HG02678 (cell line): ENCODE results near the gene MSL1.

ENCODE experiments used
- ATAC-seq: cut with Tn5 transposase; IDR thresholded peaks from one replicate; pipeline ENCODE4 v1.9.1; 2021; ENCODE audit warnings: mild to moderate bottlenecking, moderate library complexity; ENCODE audit not compliant: unreplicated experiment

Gene MSL1

DNA sequence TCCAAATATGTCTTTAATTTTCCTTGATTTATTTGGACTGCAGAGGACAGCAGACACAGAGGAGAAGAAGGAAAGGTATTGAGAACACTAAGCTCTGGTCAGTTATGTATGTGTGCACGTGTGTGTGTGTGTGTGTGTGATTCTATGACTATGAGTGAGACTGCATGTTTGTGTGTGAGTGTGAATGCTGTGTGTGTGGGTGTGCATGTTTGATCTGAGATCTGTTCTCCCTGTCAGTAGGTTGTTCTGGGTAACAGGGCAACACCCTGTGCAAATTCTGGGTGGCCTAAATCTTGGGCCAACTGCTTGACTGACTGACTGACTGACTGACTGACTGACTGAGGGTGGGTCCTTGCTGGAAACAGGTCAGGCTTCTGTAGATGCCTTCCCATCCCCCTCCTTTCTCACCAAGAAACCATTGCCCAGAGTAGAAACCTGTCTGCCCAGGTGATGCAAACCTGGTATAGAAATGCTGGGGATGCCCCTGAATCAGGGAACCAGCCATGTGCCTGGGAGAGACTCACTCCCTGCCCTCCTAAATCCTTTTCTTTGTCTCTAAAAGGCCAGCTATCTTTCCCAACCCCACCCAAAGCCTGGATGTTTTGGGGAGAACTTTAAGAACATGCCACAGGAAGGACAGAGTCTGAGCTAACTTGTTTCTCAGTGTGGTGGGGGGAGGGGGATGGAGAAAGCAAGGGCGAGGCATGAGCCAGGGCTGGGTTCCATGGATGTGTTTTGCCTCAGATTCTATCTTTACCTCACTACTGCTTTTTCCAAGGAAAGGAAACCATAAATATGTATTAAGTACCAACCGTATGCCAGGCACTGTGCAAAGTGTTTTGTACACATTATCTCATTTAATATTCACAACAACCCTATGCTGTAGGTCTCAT lies 16.9 kb upstream of the MSL1 start:
- ATAC-seq, result no peak

GRCh38 chr17:40105861-40106759 lies 15.7 kb upstream of the MSL1 start:
- ATAC-seq, result no peak

GRCh38 chr17:40106760-40107521 lies 14.8 kb upstream of the MSL1 start:
- no peak for ATAC-seq

- no peak for ATAC-seq
Measured at GRCh38 chr17:40107522-40108174, 14.1 kb upstream of the MSL1 start.

- no peak for ATAC-seq
Measured at GRCh38 chr17:40108970-40109824, 12.6 kb upstream of the MSL1 start.

GRCh38 chr17:40110026-40110845 lies 11.5 kb upstream of the MSL1 start:
- ATAC-seq, result no peak

- peak; percentile 47 for ATAC-seq
Measured at GRCh38 chr17:40111221-40112128, 10.3 kb upstream of the MSL1 start.

- ATAC-seq, result no peak
Measured at GRCh38 chr17:40112191-40112711, 9.5 kb upstream of the MSL1 start.

DNA sequence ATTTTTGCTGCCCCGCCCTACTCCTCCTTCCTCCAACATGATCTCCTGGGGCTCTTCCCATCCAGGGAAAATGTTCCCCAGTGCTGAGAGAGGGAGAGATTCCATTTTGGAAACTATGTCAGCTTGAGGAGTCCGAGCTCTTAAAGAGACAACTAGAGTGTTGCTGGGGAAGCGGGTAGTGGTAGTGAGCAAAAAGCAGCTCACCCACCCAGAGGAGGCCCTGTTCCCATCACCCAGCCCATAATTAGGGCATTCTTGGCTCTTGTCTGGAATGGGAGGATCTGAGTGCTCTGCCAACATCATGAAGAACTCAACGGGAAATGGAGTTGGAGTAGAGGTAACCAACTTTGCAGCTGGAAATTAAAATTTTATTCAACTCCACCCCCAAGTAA lies 9.1 kb upstream of the MSL1 start:
- no peak for ATAC-seq

DNA sequence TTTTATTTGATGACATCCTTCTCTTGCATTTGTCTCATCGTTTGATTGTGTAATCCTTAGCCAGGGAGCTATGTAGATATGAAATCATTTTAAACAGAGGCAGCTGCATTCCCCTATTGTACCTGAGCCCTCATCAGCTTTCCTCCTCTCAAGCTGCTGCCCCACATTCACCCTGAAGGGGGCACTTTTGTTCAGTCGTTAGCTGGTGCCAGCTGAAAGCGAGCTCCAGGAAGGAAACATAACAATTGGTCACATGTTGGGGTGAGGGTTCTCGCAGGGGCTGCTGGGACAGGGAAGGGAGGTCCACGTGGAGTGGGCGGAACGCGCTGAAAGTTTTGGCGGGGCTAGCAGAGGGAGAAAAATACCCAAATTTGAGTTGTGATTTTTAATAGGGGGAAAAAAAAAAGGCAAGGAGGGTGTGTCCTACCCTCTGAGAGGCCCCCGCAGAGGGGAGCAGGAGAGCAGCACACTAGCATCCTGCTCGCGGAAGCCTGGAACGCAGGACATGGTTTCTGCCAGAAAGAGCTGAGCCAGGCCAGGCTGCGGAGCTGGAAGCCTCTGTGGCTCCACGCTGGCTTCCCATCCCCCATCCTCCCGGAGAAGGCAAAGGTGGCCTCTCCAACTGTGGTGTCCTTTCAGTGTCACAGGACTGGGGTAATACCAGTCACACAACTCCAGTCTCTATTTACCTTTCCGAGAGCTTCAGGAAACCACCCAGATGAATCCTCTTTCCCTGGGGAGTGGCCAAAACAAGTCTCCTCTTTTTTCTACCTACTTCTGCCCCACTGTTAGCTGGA lies 8.5 kb upstream of the MSL1 start:
- peak; percentile 83 for ATAC-seq

DNA sequence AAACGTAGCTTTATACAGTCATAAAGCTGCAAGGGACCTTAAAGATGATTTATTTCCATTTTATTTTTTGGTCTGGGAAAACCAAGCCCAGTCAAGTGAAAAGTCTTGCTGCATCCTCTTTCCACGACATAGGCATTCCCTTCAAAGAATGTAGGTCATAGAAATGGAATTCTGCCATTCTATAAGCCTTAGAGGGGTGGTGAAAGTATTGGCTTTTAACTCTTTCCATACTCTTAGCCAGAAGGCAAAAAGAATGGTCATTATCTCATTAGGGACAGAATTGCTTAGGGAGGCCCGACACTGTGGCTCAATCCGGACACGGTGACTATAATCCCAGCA lies 7.9 kb upstream of the MSL1 start:
- ATAC-seq, result no peak

GRCh38 chr17:40115101-40115436 lies 6.7 kb upstream of the MSL1 start:
- ATAC-seq, result no peak

DNA sequence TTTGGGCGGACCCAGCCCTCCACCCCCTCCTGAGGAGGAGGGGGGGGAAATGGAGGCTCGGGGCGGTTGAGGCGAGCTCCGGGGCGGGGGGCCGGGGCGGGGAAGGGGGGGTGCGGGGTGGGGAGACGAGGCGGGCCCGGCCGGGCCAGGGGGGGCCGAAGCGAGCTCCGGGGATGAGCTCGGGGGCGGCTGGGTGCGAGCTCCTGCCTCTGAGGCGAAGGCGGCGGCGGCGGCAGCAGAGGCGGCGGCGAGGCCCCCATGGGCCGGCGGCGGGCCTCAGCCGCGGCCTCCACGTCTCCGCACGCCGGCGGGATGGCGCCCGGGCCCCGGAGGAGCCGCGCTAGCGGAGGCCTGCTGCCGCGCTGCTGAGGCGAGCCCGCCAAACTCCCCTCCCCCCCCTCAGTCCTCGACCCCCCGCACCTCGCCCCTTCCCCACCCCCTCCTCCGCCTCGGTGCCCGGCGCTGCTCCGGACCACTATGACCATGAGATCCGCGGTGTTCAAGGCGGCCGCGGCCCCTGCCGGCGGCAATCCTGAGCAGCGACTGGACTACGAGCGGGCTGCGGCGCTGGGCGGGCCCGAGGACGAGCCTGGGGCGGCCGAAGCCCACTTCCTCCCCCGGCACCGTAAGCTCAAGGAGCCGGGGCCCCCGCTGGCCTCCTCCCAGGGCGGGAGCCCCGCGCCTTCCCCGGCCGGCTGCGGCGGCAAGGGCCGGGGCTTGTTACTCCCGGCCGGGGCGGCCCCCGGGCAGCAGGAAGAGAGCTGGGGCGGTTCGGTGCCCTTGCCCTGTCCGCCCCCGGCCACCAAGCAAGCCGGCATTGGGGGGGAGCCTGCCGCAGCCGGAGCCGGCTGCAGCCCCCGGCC lies 596 bp downstream of the MSL1 start:
- ATAC-seq, result peak; percentile 38

DNA sequence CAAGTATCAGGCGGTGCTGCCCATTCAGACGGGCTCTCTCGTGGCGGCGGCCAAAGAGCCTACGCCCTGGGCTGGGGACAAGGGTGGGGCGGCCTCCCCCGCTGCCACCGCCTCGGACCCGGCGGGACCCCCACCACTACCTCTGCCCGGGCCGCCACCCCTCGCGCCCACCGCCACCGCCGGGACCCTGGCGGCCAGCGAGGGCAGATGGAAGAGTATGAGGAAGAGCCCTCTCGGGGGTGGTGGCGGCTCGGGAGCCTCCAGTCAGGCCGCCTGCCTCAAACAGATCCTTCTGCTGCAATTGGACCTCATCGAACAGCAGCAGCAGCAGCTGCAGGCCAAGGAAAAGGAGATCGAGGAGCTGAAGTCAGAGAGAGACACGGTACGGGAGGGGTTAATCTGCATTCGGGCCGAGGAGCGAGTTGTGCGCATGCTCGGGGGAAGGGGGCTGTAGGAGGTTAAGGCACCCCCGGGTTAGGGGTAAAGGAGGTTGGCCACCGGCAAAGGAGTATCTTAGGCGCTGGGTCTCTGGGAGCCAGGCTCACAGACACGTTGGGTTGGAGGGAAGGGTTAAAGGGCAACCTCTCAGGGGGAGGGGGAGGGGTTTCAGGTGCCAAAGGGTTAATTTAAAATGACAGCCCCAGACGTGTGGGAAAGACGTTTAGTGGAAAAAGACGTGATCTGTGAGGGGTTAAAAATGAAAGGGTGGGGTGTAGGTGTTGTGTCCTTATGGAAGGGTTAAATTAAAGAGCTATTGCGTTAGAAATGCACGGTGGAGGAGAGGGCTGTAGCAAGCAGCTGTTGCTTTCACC lies 1.4 kb downstream of the MSL1 start:
- peak; percentile 25 for ATAC-seq

DNA sequence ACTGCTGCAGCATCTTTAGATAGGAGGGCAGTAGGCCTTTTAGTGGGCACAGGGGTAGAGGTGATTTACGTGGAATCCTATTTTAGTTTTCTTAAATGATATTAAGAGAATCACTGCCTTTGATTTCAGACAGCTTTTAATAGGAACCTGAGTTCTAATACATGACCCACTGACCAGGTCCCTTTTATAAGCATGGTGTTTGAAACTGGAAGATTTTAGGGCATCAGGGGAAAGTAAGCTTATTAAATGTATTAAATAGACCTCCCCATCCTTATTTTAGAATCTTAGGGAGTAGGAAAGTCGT lies 2.0 kb downstream of the MSL1 start:
- ATAC-seq, result no peak
